GM12892 (cell line): ENCODE results near the gene PGK1. TPM values are rescaled to one million over a fixed set of nuclear protein-coding genes. Genes with fewer than 3 reads are reported as not detected.
"Not testable (repeated sequence)": the region's sequence is repeated elsewhere in the genome, so short reads cannot be mapped to it uniquely, and the experiment has no call there.

Source experiments
- DNase-seq: peaks from one replicate; pipeline ENCODE4 v3.0.0; 2011; ENCODE audit not compliant: insufficient read length
- FAIRE-seq: peaks from 2 replicates; lab custom pipeline; 2011; peaks lifted over from hg19 to GRCh38; lab: Jason Lieb, UNC
- POLR2A ChIP-seq: IDR thresholded peaks from 2 replicates; pipeline ENCODE4 v1.6.1; 2011; ENCODE audit warnings: low read depth, low read length, control low read depth
- POLR2AphosphoS5 ChIP-seq: IDR thresholded peaks from 2 replicates; pipeline ENCODE4 v1.6.1; 2011; ENCODE audit warnings: low read depth, low read length, control low read depth
- TAF1 ChIP-seq: IDR thresholded peaks from 2 replicates; pipeline ENCODE4 v1.6.1; 2011; ENCODE audit warnings: low read depth, mild to moderate bottlenecking, control low read depth, low read length, borderline replicate concordance
- polyA plus RNA-seq: library from polyadenylated mRNA; unstranded; fragments of >200 nt; gene quantifications from one replicate; pipeline ENCODE4 v1.2.1, GENCODE V29; 2012; ENCODE audit warnings: missing spikeins, inconsistent platforms; ENCODE audit not compliant: missing spikeins

Gene PGK1
- polyA plus RNA-seq: 1,208 TPM

DNA sequence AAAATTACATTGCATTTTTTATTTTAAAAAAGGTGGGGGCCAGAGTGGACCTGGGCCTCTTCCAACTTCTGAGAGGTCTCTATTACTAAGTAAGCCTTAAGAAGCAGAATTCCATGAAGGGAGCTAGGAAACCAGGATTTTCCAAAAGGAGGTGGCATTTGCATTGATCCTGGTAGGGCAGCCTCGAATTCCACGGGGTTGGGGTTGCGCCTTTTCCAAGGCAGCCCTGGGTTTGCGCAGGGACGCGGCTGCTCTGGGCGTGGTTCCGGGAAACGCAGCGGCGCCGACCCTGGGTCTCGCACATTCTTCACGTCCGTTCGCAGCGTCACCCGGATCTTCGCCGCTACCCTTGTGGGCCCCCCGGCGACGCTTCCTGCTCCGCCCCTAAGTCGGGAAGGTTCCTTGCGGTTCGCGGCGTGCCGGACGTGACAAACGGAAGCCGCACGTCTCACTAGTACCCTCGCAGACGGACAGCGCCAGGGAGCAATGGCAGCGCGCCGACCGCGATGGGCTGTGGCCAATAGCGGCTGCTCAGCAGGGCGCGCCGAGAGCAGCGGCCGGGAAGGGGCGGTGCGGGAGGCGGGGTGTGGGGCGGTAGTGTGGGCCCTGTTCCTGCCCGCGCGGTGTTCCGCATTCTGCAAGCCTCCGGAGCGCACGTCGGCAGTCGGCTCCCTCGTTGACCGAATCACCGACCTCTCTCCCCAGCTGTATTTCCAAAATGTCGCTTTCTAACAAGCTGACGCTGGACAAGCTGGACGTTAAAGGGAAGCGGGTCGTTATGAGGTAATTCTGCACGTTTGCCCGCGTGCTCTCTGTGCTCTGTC lies at the start of gene PGK1:
Gene PGK1 (plus strand): TSS at position 626 of the 824 bp plus-strand sequence. CDS start 93 bp downstream, at position 719.
- TF ChIP-seq POLR2AphosphoS5 (peak; percentile 92), POLR2A (peak; percentile 95), TAF1 (peak; percentile 83)
- peak; percentile 75 for DNase-seq
- FAIRE-seq: peak; percentile 92

GRCh38 chrX:78063687-78064086 lies 40.4 kb upstream of the PGK1 start:
- no peak for DNase-seq
- TF ChIP-seq POLR2A: no peak
- TF ChIP-seq TAF1: no peak
- no peak for TF ChIP-seq POLR2AphosphoS5
- FAIRE-seq: peak; percentile 62

DNA sequence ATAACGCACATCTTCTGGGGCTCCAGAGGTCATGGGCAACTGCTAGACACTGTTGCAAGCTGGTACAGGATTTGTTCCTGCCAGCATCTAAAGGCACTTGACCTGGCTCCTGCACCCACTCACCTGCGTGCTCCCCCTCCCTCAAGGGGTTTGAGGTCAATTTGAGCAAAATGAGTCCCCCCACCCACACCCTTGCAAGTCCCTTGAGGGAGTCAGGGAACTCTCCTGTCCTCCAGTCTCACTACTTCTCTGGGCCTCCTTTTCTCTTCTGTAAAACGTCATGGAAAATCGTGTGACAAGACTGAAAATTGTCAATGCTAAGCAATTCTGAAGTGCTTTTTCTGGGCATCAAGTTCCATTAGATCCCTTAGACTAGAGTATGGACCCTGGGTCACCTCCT lies 39.9 kb upstream of the PGK1 start:
- no peak for TF ChIP-seq POLR2A
- no peak for TF ChIP-seq POLR2AphosphoS5
- TF ChIP-seq TAF1: no peak
- FAIRE-seq: peak; percentile 53
- no peak for DNase-seq

DNA sequence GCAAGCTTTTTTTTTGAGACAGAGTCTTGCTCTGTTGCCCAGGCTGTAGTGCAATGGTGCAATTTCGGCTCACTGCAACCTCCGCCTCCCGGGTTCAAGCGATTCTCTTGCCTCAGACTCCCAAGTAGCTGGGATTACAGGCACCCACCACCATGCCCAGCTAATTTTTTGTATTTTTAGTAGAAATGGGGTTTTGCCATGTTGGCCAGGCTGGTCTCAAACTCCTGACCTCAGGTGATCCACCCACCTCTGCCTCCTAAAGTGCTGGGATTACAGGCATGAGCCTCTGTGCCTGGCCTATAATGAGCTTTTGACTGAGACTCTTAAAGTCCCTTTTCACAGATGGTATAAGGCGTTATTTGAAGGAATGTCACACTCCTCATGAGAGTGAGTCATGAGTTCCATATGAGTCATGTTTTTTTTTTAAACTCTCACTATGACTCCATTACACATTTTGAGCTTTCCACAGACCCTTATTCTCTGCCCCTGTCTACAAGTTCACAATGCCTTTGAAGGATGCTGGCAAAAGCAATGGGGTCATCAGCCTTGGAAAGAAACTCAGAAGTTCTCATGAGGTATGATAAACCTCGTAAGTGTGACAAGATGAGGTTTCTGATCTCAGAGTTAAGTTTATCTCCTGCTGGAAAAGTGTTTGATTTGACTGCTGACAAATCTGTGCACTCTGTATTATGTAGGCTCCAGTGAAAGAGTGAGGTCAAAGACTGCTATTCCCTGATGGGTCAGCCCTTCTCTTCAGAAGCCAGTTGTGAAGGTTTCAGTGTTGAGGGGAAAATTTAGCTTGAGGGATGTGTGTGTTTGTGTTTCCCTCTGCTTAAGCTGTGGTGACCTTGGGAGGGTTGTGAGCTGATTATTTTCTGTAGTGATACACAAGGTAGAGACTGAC lies 39.1 kb upstream of the PGK1 start:
- FAIRE-seq: peak; percentile 85
- DNase-seq: peak; percentile 9
- peak; percentile 19; the same call in 1 of the 2 replicates for TF ChIP-seq POLR2A

- no peak for DNase-seq
- FAIRE-seq: no peak
- TF ChIP-seq POLR2A: no peak
- TF ChIP-seq TAF1: no peak
- TF ChIP-seq POLR2AphosphoS5: no peak
Measured at GRCh38 chrX:78066110-78066509, 37.9 kb upstream of the PGK1 start.

- TF ChIP-seq POLR2AphosphoS5 (no peak), TAF1 (no peak), POLR2A (no peak)
- FAIRE-seq: no peak
Measured at GRCh38 chrX:78071331-78071730, 32.7 kb upstream of the PGK1 start.

DNA sequence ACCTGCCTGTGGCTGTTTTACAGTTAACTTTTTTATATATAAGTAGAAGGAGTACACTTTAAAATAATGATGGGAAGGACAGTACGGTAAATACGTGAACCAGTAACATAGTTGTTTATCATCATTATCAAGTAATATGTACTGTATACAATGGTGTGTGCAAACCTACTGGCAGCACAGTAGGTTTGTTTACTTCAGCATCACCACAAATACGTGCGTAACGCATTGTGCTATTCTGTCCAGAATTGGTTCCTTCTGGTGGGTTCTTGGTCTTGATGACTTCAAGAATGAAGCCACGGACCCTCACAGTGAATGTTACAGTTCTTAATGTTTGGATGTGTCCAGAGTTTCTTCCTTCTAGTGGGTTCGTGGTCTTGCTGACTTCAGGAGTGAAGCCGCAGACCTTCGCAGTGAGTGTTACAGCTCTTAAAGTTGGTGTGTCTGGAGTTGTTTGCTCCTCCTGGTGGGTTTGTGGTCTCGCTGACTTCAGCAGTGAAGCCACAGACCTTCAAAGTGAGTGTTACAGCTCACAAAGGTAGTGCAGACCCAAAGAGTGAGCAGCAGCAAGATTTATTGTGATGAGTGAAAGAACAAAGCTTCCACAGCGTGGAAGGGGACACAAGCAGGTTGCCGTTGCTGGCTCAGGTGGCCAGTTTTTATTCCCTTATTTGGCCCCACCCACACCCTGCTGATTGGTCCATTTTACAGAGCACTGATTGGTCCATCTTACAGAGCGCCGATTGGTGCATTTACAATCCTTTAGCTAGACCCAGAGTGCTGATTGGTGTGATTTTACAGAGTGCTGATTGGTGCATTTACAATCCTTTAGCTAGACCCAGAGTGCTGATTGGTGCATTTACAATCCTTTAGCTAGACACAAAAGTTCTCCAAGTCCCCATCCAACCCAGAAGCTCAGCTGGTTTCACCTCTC lies 30.6 kb upstream of the PGK1 start:
- not testable (repeated sequence) for FAIRE-seq, DNase-seq

More at GRCh38 chrX:78071331-78071730, 32.7 kb upstream of the PGK1 start:
- no peak for DNase-seq

- no peak for FAIRE-seq
- TF ChIP-seq TAF1 (no peak), POLR2A (no peak), POLR2AphosphoS5 (no peak)
- DNase-seq: no peak
Measured at GRCh38 chrX:78074088-78074487, 30.0 kb upstream of the PGK1 start.

- TF ChIP-seq POLR2A (no peak), POLR2AphosphoS5 (no peak), TAF1 (no peak)
- no peak for DNase-seq
- FAIRE-seq: no peak
Measured at GRCh38 chrX:78075787-78076389, 28.2 kb upstream of the PGK1 start.

GRCh38 chrX:78081413-78081812 lies 22.6 kb upstream of the PGK1 start:
- FAIRE-seq: not testable (repeated sequence)

More at GRCh38 chrX:78081413-78081812, 22.6 kb upstream of the PGK1 start:
- DNase-seq: not testable (repeated sequence)
